Medulla oblongata (tissue), 1 donor: ENCODE measurements around the gene VMP1.
"Not testable (repeated sequence)": the region's sequence is repeated elsewhere in the genome, so short reads cannot be mapped to it uniquely, and the experiment has no call there.

ENCODE experiments used
- DNase-seq: peaks from one replicate; pipeline ENCODE4 v3.0.0-alpha.2; 2015; ENCODE audit errors: extremely low spot score

Gene VMP1

DNA sequence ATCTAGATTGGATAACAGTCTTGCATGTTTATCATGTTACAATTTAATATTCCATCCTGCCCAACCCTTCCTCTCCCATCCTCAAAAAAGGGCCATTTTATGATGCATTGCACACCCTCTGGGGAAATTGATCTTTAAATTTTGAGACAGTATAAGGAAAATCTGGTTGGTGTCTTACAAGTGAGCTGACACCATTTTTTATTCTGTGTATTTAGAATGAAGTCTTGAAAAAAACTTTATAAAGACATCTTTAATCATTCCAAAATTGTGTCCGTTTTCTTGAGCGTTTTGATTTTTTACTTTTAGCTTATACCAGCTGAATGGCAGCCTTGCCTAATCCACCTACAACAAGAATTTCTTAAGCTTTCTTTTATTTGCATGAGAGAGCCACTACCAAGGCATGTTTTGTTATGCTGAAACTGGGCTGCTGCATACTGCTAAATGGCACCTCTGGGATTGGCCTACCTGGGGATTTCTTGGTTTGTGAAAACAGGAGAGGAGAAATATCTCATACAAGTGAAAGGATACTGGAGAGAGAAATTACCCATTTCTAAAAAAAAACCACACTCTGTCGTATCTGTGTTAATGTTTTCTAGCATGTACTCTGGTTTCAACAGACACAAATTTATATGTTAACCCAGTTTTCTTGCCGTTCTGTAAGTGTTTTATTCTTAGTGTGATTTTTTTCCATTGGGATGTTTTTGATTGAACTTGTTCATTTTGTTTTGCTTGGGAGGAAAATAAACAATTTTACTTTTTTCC, 133.1 kb downstream of the VMP1 start:
- DNase-seq: no peak

DNA sequence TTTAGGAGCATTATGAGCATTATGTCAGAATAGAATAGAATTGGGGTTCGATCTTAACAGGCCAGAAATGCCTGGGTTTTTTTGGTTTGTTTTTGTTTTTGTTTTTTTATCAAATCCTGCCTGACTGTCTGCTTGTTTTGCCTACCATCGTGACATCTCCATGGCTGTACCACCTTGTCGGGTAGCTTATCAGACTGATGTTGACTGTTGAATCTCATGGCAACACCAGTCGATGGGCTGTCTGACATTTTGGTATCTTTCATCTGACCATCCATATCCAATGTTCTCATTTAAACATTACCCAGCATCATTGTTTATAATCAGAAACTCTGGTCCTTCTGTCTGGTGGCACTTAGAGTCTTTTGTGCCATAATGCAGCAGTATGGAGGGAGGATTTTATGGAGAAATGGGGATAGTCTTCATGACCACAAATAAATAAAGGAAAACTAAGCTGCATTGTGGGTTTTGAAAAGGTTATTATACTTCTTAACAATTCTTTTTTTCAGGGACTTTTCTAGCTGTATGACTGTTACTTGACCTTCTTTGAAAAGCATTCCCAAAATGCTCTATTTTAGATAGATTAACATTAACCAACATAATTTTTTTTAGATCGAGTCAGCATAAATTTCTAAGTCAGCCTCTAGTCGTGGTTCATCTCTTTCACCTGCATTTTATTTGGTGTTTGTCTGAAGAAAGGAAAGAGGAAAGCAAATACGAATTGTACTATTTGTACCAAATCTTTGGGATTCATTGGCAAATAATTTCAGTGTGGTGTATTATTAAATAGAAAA, 133.8 kb downstream of the VMP1 start:
- not testable (repeated sequence) for DNase-seq

DNA sequence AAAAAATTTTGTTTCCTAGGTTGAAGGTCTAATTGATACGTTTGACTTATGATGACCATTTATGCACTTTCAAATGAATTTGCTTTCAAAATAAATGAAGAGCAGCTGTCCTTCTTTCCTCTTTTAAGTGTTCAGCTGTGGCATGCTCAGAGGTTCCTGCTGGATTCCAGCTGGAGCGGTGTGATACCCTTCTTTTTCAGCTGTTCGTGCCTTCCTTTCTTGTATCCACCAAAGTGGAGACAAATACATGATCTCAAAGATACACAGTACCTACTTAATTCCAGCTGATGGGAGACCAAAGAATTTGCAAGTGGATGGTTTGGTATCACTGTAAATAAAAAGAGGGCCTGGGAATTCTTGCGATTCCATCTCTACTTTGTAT, 134.4 kb downstream of the VMP1 start:
- not testable (repeated sequence) for DNase-seq

DNA sequence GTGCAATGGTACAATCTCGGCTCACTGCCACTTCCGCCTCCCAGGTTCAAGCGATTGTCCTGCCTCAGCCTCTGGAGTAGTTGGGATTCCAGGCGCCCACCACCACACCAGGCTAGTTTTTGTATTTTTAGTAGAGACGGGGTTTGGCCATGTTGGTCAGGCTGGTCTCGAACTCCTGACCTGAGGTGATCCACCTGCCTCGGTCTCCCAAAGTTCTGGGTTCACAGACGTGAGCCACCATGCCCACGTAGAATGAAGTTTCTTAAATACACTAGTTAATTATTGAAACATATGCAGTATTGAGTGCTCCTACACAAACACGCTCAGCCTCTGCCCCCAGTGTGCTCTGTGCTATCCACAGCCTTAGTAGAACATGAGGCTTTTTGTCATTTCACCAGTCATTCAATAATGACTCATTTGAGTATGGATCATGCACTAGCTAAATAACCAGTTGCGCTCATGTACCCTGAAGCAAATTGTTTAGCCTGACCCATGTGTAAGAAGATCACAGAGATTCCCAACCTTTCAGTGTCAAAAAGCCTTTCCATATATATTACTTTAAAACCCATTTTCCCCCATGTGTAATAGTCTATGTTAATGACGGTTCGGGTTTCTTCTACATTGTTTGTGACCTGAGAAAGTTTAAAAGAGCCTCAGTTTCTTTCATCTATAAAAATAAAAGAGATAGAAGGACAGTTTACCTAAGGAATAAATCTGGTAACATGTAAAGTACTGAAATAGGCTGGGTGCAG, 135.6 kb downstream of the VMP1 start:
- DNase-seq: no peak

DNA sequence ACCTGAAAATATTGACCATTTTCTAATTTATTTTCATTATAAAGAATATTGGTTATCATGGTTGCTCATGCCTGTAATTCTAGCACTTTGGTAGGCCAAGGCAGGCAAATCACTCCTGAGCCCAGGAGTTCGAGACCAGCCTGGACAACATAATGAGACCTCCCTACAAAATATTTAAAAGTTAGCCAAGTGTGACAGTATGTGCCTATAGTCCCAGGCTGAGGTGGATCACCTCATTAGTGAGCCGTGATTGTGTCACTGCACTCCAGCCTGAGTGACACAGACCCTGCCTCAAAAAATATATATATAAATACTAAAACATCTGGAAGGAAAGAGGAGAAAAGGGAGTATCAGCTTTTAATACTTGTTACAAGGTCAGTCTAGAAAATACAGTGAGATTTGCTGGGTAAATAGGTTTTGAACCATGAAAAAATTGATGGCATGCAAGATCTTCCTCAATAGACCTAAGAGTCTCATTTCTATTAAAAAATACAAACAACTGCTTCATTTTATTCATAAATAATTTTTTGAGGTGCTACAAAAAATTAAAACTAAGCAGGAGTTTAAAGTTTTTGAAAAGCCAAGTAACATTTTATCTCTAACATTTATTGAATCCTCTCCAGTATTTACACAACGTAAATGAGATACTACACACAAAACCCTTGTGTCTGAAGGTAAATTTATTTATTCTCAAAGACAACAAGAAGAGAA, 137.6 kb downstream of the VMP1 start:
- DNase-seq: no peak

DNA sequence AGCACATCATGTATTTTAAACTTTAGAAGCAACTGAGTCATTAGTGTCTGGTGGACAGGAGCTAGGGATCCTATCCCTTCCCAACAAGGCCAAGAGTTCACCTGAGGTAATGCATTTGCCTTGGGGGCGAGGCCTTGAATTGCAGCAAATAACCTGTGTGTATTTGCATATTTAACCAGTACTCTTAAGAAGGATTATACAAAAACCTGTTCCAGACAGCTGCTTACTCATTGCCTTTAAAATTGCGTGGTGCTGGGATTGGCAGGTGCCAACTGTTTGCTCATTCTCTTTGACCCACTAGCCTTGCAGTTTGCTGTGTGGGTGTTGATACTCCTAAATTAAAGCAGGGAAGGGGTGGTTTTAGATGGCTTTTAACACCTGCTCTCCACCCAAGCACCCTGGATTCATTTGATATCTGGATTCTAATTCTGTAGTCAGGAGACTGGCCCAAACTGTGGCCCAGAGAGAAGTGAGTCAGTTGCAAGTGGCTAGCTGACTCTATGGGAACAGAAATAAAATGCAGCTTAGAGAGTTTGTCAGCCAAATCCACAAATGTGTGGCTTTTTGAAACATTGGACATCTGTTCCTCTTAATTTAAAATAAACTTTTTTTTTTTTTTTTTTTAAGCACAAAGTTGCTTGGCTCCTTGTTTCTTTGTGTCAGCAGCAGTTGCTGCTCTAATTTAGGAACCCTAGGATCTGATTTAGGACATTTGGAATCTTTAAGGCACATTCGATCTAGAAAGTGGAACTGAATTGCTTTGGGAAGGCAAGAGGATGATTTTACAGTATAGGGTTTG, 138.3 kb downstream of the VMP1 start:
- DNase-seq: peak; percentile 63

DNA sequence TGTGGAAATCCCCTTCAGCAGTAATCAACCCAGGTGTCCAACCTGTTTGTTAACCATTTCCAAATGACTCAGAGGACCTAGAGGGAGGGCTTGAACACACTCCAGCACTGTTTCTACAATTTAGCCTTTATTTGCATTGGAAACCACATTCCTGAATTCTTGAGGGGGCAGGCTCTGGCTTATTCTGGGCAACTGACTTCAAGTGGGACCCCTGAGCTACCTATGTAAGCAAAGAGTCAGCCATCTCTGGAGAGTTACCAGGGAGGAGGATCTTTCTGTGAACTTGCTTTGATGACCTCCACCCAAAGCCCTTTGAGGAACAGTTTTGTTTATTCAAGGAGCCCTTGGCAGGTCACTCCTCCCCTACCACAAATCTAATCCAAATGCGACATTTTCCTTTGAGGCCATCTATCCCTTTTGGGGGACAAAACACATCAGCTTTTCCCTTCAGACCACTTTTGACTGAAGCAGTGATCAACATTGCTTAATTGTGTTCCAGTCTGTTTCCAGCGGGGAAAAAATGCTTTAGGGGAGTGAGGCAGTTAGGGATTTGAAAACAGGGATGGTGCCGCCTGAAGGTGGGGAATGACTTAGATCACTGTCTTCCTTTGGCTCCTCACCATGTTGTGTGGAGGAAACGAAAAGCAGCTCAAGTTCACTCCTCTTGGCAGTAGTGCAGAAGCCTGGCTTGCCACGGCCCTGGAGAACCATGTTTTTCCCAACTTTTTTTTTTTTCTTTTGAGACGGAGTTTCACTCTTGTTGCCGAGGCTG, 139.1 kb downstream of the VMP1 start:
- peak; percentile 49 for DNase-seq

DNA sequence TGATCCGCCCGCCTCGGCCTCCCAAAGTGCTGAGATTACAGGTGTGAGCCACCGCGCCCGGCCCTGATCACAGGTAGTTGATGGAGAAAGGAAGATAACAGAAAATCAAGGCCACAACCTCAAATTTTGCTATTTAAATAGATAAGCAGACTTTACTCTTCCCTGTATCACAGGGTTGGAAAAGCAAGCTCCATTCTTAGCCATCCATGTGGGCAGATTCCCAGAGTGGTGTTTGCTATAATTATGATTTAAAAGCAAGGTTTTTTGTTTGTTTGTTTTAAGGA, 140.9 kb downstream of the VMP1 start:
- DNase-seq: no peak

DNA sequence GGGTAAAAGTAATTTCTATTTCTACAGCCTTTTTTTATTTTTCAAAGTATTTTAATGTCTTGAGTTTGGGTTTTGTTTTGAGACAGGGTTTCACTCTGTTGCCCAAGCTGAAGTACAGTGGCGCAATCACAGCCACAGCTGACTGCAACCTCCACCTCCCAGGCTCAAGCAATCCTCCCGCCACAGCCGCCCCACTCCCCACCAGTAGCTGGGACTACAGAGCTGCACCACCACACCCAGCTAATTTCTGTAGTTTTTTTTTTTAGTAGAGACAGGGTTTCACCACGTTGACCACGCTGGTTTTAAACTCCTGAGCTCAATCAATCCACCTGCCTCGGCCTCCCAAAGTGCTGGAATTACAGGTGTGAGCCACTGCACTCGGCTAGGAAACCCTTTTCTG, 141.3 kb downstream of the VMP1 start:
- DNase-seq: no peak

DNA sequence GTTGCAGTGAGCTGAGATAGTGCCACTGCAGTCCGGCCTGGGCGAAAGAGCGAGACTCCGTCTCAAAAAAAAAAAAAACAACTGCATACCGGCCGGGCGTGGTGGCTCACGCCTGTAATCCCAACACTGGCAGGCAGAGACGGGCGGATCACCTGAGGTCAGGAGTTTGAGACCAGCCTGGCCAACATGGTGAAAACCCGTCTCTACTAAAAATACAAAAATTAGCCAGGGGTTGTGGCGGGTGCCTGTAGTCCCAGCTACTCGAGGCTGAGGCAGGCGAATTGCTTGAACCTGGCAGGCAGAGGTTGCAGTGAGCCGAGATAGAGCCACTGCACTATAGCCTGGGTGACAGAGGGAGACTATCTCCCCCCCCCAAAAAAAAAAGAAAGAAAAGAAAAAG, 142.9 kb downstream of the VMP1 start:
- not testable (repeated sequence) for DNase-seq

DNA sequence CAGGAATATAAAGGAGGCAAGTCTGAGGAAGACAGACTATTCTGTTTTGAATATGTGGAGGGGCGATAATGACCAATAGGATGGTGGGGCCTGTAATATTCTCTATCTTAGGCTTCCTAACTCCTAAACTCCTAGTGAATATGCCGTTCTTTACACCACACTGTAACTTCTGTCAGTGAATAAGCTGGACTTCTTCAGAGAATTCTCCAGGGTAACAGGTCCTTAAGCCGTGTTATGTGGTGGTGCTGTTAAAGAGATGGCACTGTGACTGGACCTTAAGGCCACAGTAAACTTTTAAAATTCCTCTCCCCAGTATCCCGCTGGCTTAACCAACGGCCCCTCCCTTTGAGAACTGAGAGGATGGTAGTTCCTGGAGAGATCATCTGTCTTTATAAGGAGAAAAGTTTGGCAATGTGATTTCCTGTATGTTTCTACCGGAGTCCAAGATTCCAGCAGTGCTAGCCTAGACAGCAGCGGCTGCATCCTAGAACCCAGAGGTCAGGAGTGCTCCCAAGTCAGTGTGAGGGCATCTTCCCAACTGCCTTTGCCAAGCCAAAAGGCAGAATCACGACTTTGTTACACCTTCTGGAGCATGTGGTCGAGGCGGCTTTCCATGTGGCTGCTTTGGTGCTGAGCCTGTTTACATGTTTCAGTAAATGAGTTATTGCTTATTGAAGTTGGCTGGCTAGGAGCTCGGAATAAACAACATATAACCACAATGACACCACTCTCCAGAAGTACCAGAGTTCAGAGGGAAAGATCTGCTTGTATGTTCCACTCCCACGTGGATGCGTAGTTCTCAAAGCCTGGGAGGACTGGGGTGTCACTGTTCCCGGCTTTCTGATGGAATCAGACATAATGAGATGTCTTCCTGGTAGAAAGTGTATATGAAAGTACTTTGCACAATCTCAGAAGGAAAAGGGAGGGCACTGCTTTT, 144.3 kb downstream of the VMP1 start:
- no peak for DNase-seq

DNA sequence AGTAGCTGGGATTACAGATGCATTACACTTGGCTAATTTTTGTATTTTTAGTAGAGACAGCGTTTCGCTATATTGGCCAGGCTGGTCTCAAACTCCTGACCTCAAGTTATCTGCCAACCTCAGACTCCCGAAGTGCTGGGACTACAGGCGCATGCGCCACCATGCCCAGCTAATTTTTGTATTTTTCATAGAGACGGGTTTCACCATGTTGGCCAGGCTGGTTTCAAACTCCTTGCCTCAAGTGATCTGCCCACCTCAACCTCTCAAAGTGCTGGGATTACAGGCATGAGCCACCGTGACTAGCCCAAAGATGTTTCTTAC, 145.4 kb downstream of the VMP1 start:
- DNase-seq: not testable (repeated sequence)

DNA sequence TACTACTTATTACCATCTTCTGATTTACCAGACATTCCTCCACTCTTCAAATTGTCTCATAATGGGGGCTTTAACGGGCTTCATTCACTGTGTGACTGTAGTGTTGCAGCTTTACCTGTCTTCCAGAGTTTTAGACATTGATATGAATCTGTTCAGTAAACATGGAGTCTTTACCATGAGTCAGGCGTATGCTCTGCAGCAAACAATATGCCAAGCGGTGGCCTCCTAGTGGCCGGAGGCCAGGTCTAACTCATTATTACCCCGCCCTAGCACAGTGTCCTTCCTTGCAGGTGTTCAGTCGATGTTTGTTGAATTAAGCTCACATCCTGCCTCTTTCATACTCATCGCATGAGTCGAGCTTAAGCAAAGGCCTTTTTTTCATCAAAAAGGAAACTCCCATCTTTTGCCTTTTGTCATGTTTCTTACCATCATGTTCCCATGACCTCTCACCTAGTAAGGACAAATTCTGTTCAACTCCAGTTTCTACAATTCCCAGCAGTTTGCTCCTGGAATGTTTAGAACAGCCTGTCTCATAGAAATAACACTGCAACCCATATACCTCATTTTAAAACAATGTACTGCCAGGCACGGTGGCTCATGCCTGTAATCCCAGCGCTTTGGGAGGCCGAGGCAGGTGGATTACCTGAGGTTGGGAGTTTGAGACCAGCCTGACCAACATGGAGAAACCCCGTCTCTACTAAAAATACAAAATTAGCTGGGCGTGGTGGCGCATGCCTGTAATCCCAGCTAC, 145.9 kb downstream of the VMP1 start:
- no peak for DNase-seq

DNA sequence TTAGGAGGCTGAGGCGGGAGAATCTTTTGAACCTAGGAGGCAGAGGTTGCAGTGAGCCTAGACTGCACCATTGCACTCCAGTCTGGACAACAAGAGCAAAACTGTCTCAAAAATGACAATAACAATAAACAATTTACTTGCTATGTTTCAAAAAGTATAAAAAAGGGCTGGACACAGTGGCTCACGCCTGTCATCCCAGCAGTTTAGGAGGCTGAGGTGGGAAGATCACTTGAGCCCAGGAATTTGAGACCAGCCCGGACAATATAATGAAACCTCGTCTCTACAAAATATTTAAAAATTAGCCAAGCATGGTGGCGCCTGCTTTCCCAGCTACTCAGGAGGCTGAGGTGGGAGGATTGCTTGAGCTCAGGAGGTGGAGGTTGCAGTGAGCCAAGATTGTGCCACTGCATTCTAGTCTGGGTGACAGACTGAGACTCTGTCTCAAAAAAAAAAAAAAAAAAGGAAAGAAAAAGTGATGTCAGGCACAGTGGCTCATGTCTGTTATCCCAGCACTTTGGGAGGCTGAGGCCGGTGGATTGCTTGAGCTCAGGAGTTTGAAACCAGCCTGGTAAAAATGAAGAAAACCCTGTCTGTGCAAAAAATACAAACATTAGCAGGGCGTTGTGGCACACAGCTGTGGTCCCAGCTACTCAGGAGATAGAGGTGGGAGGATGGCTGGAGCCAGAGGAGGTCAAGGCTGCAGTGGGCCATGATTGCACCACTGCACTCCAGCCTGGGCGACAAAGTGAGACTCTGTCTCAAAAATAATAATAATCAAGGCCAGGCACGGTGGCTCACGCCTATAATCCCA, 146.7 kb downstream of the VMP1 start:
- not testable (repeated sequence) for DNase-seq

DNA sequence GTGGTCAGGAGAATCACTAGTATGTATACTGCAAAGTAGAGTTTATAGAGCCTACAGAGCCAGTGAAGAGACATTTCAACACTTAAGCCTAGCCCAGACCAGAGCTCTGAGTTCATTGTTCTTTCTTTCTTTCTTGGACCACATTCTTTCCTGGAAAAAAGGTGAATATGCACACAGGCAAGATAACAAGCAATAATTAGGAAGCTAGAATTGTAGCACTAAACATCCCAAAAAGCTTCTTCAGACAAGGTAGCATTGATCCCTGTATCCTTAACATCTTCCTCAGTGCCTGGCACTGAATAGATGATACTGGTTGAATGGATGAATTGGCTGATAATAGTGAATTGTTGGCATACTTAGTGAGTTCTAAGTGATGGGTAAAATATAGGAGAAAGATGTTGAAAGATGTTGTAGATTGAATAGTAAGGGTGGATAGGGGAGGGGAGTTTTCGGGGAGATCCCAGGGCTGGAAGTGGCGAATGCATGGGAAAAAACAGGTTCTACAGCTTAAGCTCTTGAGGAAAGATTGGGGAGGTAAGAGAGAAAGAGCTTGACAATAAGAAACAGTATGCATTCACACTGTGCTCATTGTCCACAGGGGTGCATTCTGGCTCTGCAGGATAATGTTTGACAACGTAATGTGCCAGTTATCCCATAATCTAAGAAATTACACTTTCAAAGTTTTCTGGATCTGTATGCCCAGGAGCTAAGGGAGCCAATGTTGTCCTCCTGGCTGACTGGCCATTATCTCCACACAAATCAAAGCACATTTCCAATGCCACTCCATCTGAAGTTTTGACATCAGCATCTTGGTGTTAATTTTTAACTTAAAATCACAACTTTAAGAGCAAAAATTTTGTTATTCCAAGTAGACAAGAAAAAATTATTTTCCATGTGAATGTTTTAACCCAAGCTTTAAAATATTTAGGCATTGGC, 149.7 kb downstream of the VMP1 start:
- no peak for DNase-seq

DNA sequence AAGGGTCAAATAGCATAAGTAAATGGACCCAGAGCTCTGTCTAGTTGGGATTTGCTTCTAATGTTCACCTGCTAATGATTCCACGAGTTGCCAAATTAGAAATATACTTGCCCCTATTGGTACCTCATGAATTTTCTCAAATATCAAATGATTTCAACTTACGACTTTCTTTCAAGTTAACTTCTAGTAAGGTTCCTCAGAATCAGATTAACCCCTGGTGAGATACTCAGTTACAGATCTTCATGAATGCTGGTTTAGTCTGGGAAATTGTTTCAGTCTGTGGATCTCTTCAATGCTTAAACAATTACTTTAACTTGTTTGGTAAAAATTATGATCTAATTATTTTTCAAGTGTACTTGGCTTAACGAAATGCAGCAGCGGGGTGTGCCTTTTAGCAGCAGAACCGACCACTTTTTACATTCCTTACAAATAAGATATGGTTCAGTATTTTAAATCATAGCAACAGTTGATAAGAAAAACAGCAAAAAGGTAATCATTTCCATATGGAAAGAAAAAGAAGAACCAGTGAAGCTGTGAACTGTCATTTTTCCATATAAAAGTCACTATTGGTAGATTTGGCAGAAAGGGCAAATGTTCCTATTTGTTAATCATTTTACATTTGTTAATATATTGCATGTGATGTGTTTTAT, 150.8 kb downstream of the VMP1 start:
- no peak for DNase-seq
